ENCODE data around the gene CACNG4.

Gene CACNG4

DNA sequence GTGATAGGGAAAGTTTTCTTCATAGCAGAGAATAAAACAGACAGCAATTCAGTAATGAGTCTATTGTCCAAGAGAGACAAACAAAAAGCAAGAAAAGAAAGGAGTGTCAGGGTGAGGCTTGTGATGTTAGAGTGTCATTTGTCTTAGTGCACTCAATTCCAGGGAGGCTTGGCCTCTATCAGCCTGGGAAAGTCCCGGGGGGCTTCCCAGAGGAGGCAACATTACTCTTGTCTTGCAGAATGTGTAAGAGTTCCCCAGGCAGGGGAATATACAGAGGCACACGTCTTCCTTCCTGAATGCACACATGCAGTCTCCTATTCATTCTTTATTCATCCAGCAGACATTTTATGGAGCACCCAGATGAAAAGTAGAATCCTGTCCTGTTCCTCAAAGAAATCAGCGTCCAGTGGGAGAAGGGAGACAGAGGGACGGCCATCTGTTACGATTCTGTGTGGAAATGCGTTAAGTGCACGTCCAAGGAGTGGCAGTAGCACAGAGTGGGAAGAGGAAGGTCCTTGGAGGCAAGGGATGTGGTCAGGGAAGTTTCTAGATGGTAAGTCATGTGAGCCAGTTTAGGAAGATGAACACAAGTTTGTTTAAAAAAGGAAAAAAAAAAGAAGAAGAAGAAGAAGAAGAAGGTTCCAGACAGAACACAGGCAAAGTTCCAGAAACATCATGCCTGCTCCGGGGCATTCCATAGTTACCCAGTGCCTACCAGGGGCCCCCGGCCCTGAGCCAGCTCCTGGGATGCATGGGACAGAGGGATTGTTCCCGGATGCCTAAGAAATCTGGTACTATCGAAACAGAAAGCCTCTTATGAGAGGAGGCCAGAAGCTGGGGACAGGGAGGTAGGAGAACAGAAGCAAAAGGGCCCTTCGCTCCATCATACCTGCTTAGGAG lies 21.1 kb downstream of the CACNG4 start:
- DNase-seq (ENCODE audit: low read depth in 2 of 2): no peak

- DNase-seq (ENCODE audit: low read depth in 2 of 2): no peak
Observed at GRCh38 chr17:66986659-66987058, 22.2 kb downstream of the CACNG4 start.

DNA sequence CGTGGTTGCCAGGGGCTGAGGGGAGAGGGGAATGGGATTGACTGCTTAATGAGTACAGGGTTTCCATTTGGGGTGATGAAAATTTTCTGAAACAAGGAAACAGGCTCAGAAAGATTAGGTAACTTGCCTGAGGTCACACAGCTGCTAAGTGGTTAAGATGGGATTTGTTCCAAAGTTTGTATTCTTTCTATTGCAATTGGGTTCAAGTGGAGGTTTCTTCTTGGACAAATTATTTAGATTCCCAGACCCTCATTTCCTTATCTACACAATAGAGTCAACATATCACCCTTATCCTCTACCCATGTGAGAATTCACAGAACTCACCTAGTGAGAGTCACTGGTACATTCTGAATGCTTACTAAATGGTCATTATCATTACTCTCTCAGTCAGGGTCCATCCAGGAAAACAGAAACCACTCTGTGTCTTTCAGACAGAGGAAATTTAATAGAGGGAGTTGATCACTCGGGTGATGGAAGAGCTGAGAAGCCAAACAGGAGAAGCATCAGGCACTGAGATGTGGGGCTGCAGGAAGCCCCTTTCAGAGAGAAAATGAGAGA lies 22.6 kb downstream of the CACNG4 start:
- DNase-seq (ENCODE audit: low read depth in 2 of 2): no peak

DNA sequence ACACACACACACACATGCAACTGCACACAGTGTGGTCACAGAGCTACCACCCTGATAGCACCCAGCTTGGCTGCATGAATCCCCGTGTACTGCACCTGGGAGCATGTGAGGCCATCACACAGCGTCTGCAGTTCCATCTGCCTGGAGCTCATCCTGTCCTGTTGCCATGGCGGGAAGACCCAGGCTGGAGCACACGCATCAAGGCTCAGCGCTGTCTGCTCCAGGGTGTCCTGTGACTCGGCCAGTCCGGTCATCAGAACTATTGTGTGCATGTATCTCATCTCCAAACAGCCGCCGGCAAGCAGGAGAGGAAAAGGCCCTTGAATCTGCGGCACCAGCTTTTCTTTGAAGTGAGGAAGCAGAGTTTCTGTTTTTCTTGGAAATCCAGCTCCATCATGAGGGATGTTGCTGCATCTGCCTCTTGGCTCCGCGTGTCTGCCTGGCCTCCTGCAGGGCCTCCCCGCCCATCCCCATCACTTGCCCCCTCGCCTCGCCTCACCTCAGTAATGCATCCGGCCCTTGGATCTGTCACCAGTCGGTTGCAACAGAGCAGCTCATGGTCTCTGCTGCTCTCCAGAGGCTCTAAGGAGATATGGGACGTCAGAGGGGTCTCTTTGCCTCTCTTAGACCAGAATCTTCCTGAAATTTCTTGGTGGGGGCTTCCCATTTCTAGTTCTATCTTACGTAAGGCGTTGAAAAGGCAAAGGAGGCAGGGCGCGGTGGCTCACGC lies 23.7 kb downstream of the CACNG4 start:
- DNase-seq (ENCODE audit: low read depth in 2 of 2): no peak

- no peak for DNase-seq (ENCODE audit: low read depth in 2 of 2)
Observed at GRCh38 chr17:66989076-66989475, 24.6 kb downstream of the CACNG4 start.

DNA sequence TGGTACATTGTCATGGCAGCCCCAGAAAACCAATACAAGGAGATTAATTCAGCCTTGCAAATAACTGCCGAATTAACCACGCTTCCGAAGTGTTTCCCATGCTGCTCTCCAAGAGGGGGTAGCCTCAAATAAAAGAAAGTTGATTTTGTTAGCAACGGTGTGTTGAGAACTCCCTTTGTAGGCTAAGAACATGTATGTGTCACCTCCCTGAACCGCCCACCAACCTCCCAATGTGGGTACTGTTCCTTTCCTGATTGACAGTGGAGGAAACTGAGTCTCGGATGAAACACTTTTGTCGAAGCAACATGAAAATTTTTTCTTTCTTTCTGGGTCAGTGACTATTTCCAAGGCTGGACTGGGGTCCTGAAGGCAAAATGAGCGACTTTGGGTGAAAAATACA lies 25.1 kb downstream of the CACNG4 start:
- no peak for DNase-seq (ENCODE audit: low read depth in 2 of 2)

DNA sequence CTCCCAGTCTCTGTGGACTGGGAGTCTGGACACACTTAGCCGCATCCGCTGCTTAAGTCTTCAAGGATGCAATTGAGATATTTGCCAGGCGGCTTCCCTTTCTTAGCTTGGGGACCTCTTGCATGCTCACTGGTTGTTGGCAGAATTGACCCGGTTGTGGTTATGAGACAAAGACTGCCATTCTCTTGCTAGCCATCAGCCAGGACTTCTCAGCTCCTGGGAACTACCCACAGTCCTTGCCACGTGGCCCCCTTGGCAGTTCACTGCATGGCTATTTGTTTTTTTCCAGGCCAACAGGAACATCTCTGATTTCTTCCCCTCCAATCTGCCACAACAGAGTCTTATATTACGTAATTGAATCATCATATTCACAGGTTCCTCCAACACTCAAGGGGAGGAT lies 25.5 kb downstream of the CACNG4 start:
- no peak for DNase-seq (ENCODE audit: low read depth in 2 of 2)

GRCh38 chr17:66992911-66993442 lies 28.5 kb downstream of the CACNG4 start:
- no peak for DNase-seq (ENCODE audit: low read depth in 2 of 2)

DNA sequence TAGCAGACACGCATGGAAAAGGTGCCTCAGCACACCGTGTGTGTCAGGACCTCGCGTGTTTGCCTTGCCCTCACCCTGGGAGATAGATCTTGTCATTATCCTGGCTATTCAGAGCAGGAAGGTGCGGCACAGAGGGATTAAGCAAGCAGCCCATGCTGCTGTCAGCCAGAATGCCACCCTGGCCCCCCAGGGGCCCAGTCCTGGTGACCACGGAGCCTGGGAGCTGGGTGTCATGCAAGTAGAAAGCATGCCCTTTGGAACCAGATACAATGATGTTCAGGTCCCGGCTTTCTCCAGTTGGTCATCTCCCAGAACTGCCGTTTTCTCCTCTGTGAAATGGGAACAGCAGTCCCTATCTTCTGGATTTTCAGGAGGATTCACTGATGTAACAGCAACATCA lies 29.9 kb downstream of the CACNG4 start:
- no peak for DNase-seq (ENCODE audit: low read depth in 2 of 2)

DNA sequence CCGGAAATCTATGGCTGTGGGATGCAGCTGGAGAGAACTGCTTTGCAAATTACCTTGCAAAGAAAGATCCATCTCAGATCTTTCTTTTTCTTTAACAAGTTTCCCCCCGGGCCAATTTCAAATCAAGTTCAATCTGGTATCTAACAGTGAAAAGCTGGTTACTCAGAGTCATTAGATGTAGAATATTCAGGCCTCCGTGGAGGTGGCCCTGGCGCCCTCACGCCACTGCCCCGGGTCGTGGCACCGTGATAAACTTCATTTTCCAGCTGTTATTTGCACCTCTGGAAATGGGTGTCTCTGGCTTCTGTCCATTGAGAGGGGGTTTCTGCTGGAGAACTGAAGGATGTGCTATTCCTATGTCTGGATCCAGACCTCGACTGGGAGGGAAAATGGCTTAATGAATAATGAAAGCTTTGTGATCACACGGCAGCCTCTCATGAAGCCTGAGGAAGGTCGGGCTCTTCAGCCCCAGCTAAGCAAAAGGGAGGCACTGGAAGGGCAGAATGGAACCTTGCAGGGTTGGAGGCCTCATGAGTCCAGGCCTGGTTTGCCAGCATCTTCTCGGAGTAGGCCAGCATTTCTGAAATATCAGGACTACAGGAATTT lies 30.5 kb downstream of the CACNG4 start:
- DNase-seq (ENCODE audit: low read depth in 2 of 2): no peak

DNA sequence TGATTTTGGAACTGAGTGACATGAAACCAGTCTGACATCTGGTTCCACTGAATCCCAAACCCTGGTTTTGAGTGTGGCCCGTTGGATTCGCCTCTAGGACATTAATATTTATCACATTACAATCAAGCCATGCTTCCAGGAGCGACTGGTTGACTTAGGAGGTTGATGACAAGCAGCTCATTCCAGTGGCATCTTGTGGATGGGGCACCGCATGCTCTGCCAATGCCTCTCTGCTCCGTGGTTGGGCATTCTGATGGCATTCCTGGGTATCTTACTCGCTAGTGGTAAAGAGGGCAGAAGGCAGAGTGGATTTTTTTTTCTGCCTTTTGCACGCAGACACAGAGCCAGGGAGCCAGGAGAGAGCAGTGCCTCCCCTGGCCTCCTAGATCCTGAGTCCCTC lies 31.4 kb downstream of the CACNG4 start:
- DNase-seq (ENCODE audit: low read depth in 2 of 2): no peak

- DNase-seq (ENCODE audit: low read depth in 2 of 2): no peak
Observed at GRCh38 chr17:66996926-66997325, 32.4 kb downstream of the CACNG4 start.

- no peak for DNase-seq (ENCODE audit: low read depth in 2 of 2)
Observed at GRCh38 chr17:67003231-67003630, 38.7 kb downstream of the CACNG4 start.

DNA sequence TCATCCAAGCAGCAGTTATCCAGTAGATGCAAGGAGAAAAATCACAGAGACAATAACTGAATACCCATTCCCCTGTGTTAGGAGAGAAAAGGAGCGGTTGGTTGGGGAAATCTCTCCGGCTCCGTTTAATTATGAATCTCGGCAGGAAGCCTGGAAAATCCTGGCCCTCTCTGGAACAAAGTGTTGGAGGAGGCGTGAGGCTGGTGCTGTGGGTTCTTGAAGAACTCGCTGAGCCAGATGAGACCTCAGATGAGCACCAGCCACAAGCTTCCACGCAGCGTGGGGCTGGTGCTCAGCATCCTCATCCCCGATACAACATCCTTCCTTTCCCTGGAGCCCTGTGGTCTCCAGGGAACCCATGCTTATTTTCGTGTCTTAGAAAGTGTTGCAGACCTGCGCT lies 39.7 kb downstream of the CACNG4 start:
- no peak for DNase-seq (ENCODE audit: low read depth in 2 of 2)

DNA sequence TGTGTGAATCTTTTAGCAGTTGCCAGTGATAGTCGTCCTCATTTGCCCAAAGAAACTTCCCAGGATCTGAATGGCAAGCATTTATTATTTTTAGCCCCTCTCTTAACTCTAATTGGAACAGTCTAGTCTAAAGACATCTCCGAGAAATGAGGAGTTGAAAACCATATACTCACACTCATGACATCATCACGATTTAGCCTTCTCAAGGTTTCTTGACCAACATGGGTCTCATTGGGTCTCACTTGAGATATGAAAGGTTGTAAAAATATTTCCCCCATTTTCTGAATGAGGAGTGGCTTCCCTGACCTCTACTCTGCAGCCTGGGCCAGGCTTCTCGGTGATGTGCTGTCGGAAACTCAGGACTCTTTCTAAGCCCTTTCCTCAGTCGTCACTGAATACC lies 42.8 kb downstream of the CACNG4 start:
- no peak for DNase-seq (ENCODE audit: low read depth in 2 of 2)

- DNase-seq (ENCODE audit: low read depth in 2 of 2): no peak
Observed at GRCh38 chr17:67008101-67008500, 43.6 kb downstream of the CACNG4 start.

DNA sequence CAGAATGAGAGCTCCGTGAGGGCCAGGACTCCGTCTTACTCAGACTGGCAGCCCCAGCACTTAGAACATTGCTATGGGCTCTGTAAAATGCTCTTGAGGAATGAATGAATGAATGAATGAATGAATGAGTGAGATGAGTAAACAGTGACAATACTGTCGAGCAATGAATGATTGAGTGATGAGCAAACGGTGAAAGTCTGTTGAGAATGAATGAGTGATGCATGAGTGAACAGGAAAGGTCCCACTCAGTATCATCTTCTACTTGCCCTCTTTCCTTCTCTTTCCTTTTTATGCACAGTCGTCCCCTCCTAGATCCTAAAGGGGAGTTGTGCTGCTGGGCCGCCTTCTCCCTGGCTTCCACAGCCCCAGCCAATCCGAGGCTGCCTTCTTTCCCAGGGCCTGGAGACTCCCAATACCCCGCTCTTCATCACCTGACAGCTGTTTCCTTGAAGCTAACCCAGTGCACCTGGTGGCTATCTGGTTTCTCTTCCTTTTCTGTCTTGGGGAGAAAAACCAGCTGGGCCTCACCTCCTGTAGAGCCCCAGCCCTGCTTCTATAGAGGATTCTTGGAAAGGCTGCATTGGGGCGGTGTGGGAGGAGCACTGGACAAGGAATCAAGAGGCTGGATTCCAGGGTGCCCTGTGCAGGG lies 47.1 kb downstream of the CACNG4 start:
- DNase-seq (ENCODE audit: low read depth in 2 of 2): no peak

DNA sequence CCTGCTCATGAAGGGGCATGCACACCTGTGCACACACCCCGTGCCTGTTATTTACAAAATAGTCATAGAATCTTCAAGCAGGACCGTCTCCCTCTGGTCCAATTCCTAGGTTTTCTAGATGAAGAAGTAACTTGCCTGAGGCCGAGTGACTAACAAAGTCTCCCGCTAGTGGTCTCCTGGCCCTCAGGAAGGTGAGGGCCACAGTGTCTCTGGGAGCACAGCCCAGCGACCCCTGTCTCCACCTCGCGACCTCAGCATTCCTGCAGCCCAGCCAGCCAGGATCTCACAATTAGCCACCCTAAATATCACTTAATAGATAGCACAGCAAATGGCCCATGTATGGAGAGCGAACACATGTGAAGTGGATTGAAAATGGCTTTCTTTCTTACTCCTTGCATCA lies 49.4 kb downstream of the CACNG4 start:
- DNase-seq (ENCODE audit: low read depth in 2 of 2): no peak

- no peak for DNase-seq (ENCODE audit: low read depth in 2 of 2)
Observed at GRCh38 chr17:67015001-67015400, 50.5 kb downstream of the CACNG4 start.

DNA sequence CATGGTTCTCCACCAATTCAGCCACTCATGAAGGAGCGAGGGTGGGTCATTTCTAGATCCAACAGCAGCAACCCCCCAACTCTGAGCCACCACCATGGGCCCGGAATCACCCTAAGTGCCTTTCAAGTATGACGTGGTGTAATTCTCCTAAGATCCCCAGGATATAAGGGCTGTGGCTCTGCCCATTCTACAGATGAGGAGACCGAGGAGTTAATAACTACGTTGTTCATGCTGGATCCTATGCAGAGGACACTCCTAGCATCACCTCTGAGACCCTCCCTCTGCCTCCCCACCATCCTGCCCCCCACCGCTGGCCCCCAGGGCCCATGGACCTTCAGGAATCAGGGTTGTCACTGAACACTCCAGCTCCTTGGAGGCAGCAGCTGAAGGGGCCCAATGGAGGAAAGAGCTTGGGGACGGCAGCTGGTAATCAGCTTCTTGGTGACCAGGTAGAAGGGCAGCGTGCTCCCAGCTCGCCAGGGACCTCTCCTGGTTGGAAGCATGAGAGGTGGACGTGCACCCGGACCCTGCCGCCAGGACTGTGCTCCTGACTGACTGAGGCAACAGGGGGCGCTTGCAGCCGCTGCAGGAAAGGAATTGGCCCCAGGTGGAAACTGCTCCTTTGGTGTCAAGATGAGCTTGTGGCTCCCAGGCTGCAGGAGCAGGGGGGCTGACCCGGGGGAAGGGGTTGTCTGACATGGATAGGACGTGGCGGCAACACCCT lies 51.7 kb downstream of the CACNG4 start:
- no peak for DNase-seq (ENCODE audit: low read depth in 2 of 2)

GRCh38 chr17:67017910-67018309 lies 53.4 kb downstream of the CACNG4 start:
- no peak for DNase-seq (ENCODE audit: low read depth in 2 of 2)
